Subcutaneous abdominal adipose tissue (tissue), 5 donors: Measurements from ENCODE around the gene TMOD1.

Experiments
- H3K27ac ChIP-seq: one replicate; pipeline ENCODE4 v1.7.0; 2013; ENCODE audit warnings: low read depth, mild to moderate bottlenecking, inconsistent platforms, low read length, moderate library complexity
- H3K27me3 ChIP-seq, 5 donors: one replicate each; pipeline ENCODE4 v1.7.0; 2013; ENCODE audit warnings: low read length in 5 of 5, inconsistent platforms in 1 of 5; ENCODE audit not compliant: control insufficient read depth in 5 of 5, insufficient read depth in 4 of 5
- H3K36me3 ChIP-seq, 5 donors: one replicate each; pipeline ENCODE4 v1.7.0; 2013; ENCODE audit warnings: low read length in 5 of 5; ENCODE audit not compliant: control insufficient read depth in 5 of 5, insufficient read depth in 5 of 5
- H3K4me1 ChIP-seq, 5 donors: one replicate each; pipeline ENCODE4 v1.7.0; 2013; ENCODE audit warnings: low read length in 5 of 5, mild to moderate bottlenecking in 3 of 5, moderate library complexity in 1 of 5; ENCODE audit not compliant: control insufficient read depth in 5 of 5, insufficient read depth in 5 of 5
- H3K4me3 ChIP-seq, 5 donors: one replicate each; pipeline ENCODE4 v1.7.0; 2013; ENCODE audit warnings: low read length in 5 of 5, low read depth in 1 of 5
- H3K9ac ChIP-seq, 5 donors: one replicate each; pipeline ENCODE4 v1.7.0; 2013; ENCODE audit warnings: low read length in 5 of 5, mild to moderate bottlenecking in 4 of 5, moderate library complexity in 3 of 5
- H3K9me3 ChIP-seq, 5 donors: one replicate each; pipeline ENCODE4 v1.7.0; 2013; ENCODE audit warnings: low read length in 5 of 5; ENCODE audit not compliant: control insufficient read depth in 5 of 5
- donor health status: healthy.
- donor health status: healthy.
- donor health status: healthy.
- donor health status: healthy.
- donor health status: healthy.

Gene TMOD1

DNA sequence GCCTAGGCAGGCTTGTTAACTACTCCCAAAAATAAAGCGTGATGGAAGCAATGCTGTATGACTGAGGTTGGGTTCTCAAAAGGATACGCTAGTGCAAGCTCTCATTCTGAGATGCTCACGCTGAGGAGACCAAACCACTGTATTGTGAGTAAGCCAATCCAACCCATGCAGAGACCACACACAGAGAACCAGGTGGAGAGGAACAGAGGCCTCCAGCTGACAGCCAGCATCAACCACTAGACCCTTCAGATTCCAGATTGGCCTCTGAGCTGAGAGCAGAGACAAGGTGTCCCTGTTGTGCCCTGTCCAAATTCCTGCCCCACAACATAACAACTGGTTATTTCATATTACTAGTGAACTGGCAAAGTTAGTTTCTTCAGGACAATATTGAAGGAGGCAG lies 127.2 kb downstream of the TMOD1 start:
- H3K27ac ChIP-seq: no peak overlapping the region
- no peaks in the 10 kb centered on the region for H3K9me3 ChIP-seq

DNA sequence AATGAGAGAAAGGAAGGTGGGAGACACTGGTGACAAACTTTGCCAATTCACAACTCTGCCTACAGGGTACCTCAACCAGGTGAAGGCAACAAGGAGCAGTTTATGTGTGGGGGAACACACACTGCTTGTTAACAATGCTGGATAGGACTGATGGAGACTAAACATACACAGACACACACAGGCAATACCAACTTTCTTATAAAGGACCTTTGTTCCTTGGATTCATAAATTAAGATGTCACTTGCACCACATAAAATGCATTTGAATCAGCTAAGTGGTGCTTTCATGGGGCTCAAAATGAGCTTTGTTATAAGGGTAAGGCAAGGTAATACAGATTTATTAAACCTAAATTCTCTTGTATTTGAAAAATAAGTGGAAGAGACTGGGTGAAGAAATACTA lies 127.7 kb downstream of the TMOD1 start:
- H3K36me3 ChIP-seq: peaks cover 8 to 15% (median 13%) of the 10 kb centered on the region in 5 donors
- no peak overlapping the region for H3K4me3 ChIP-seq
- no peak overlapping the region for H3K27ac ChIP-seq
- H3K9ac ChIP-seq: no peak overlapping the region
- H3K27me3 ChIP-seq: no peaks in the 10 kb centered on the region
- H3K9me3 ChIP-seq: no peaks in the 10 kb centered on the region
- H3K4me1 ChIP-seq: peaks cover 0 to 25% (median 18%) of the 10 kb centered on the region in 5 donors

More for the DNA sequence above, 127.2 kb downstream of the TMOD1 start:
- H3K4me1 ChIP-seq: peaks cover 0 to 23% (median 15%) of the 10 kb centered on the region in 5 donors
- H3K9ac ChIP-seq: no peak overlapping the region
- no peaks in the 10 kb centered on the region for H3K27me3 ChIP-seq
- no peak overlapping the region for H3K4me3 ChIP-seq
- peaks cover 13 to 19% (median 18%) of the 10 kb centered on the region in 5 donors for H3K36me3 ChIP-seq

DNA sequence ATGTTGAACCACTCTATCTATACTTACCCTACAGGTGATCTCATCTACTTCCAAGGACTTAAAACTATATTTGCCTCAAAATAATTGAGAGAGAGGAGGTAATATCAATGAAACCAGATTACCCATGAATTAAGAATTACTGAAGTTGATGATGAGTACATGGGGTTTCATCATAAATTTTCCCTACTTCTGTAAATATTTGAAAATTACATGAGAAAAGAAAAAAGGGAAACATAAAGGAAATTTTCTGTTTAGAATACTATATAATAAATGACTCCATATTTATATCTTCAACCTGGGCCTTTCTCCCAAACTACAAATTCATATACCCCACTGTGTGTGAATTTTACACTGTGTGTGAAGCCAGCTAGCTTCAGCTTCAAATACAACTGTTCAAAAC lies 129.1 kb downstream of the TMOD1 start:
- H3K9me3 ChIP-seq: no peaks in the 10 kb centered on the region
- no peak overlapping the region for H3K27ac ChIP-seq
- H3K9ac ChIP-seq: no peak overlapping the region
- H3K27me3 ChIP-seq: no peaks in the 10 kb centered on the region
- peaks cover under 1 to 3% (median 1%) of the 10 kb centered on the region in 5 donors for H3K36me3 ChIP-seq
- no peak overlapping the region for H3K4me3 ChIP-seq
- H3K4me1 ChIP-seq: peaks cover 0 to 38% (median 32%) of the 10 kb centered on the region in 5 donors

DNA sequence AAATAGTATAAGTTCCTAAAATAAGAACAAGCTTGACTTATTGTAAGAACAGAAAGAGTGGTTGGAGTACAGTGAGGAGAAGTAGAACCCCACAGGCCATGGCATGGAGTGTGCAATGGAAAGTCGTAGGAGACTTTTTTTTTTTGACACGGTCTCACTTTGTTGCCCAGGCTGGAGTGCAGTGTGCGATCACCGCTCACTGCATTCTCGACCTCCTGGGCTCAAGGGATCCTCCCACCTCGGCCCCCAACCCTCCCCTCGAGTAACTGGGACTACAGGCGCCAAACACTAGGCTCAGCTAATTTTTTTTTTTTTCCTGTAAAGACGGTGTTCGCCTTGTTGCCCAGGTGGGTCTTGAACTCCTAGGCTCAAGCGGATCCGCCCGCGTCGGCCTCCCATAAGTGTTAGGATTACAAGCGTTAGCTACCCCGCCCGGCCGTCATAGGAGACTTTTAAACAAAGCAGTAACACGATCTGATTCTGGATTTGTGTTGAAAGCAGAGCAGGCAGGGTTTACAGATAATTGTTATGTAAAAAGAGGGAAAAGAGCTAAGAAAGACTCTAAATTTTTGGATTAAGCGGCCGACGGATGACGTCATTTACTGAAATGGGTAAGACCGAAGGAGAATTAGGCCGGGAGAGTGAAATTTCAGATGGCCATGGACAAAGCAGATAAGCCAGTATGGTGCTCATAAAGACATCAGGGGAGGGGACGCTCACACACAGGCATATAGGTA lies 130.9 kb downstream of the TMOD1 start:
- H3K36me3 ChIP-seq: no peaks in the 10 kb centered on the region
- peaks cover 0 to 51% (median 42%) of the 10 kb centered on the region in 5 donors for H3K4me1 ChIP-seq
- peak overlapping the region; percentile 74 to 95 (median 90) for H3K4me3 ChIP-seq
- H3K27ac ChIP-seq: peak overlapping the region; percentile 100
- peak overlapping the region; percentile 86 to 99 (median 96) for H3K9ac ChIP-seq
- H3K9me3 ChIP-seq: no peaks in the 10 kb centered on the region
- no peaks in the 10 kb centered on the region for H3K27me3 ChIP-seq

DNA sequence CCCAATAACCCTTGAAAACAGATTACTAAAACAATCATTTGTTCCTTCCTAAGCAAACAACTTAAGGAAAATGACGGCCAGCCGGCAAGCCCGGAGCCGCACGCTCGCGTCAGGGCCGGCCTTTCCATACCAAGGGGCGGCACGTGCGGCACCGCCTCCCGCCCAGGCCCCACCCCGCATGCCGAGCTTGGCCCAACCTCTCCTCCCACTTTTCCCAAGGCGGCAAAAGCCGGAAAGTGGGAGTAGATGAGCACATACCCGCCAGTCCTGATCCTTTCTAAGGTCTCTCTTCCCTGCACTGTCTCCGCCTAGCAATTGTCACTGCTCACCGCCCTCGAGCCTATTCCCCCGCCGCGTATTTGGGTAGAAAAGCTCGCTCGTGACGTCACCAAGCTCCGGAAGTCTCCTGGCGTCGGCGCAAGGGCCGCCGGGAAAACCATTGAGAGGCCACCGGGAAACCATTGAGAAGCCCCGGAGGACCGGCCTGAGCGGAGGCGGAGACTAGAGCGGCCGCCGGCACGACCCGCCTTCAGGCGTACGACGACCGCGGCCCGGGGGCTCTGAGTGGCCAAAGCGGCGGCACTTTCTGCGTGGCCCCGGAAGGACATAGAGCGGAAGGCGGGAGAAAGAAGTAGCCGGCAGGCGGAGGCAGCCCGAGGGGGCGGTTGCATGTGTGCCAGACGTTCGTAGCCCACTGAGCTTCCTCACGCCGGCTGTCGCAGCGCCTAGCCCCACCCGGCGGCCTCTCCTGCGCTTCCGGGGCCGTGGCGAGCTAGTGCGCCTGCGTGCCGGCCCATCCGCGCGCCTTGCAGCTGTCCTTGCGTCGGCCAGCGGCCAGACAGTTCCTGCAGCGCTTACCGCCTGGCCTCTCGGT lies 131.8 kb downstream of the TMOD1 start, which contains the start of the genes NCBP1 and TSTD2:
Gene NCBP1 (plus strand): TSS at position 837 of the 874 bp plus-strand sequence. CDS start 61 bp downstream, outside the sequence.
Gene TSTD2 (minus strand): TSS at position 384 of the 874 bp plus-strand sequence. CDS start 5,806 bp downstream, outside the sequence.
- Histone ChIP-seq H3K9me3 (no peaks in the 10 kb centered on the region), H3K4me3 (peak within 1 kb of the TSS; percentile 76 to 97 (median 92)), H3K9ac (peak within 1 kb of the TSS; percentile 86 to 99 (median 96)), H3K27ac (peak within 1 kb of the TSS; percentile 100), H3K4me1 (peaks cover 0 to 48% (median 39%) of the 10 kb centered on the region in 5 donors), H3K27me3 (no peaks in the 10 kb centered on the region), H3K36me3 (no peaks in the 10 kb centered on the region)

DNA sequence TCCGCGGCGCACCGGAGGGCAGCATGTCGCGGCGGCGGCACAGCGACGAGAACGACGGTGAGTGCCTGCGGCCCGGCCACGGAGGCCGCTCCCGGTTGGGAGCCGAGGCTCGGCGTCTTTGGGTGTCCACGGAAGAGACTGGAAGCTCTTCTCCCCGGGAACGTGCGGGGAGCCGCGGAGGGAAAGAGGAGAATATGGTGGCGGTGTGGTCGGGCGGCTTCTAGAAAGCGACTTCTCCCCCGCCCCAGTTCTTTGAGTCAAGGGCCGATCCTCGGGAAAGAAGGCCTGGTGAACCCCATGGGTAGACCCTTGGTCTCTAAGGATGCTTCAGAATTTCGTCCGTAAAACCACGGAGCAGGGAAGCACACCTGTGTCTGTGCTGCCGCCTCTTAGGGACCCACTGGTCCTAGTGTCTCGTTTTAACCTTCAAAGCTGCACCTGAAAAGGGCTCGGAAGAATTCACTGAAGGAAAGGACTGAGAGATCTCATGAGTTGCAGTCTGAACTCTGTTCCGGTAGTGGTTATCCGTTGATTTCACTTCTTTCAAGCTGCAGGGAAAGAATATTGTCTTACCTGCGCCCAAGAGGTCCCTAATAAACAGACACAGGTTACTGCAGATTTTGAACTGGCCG lies 132.5 kb downstream of the TMOD1 start:
- peaks cover 0 to 51% (median 42%) of the 10 kb centered on the region in 5 donors for H3K4me1 ChIP-seq
- H3K27me3 ChIP-seq: no peaks in the 10 kb centered on the region

DNA sequence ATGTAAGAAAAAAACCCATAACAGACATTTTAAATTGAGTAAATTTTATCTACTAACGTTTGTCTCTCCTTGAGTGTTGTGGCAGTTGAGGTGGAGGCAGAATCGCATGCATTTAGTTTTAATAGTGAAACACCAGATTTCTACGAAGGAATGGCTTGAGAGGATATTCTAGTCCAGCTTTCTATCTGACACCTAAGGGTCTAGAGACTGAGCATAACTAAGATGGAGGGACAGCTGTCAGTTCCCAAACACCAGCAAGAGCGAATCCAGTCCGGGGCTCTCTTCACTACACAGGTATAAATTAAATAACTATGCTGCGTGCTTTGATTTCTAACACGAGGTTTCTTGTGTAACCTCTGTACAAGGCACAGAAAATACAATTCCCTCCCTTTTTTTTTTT lies 133.6 kb downstream of the TMOD1 start:
- Histone ChIP-seq H3K4me1 (peaks cover 0 to 54% (median 42%) of the 10 kb centered on the region in 5 donors), H3K9ac (peak overlapping the region in 1 of 5 donors; percentile 86), H3K36me3 (peaks cover 0 to 3% (median 0%) of the 10 kb centered on the region in 5 donors), H3K9me3 (no peaks in the 10 kb centered on the region), H3K27ac (no peak overlapping the region), H3K4me3 (peak overlapping the region in 2 of 5 donors; percentile 90 to 92), H3K27me3 (no peaks in the 10 kb centered on the region)

More for the DNA sequence above, 132.5 kb downstream of the TMOD1 start:
- peaks cover 0 to 2% (median 0%) of the 10 kb centered on the region in 5 donors for H3K36me3 ChIP-seq
- H3K9ac ChIP-seq: peak overlapping the region; percentile 86 to 99 (median 93)
- H3K9me3 ChIP-seq: no peaks in the 10 kb centered on the region
- peak overlapping the region; percentile 76 to 97 (median 92) for H3K4me3 ChIP-seq
- H3K27ac ChIP-seq: peak overlapping the region; percentile 100

DNA sequence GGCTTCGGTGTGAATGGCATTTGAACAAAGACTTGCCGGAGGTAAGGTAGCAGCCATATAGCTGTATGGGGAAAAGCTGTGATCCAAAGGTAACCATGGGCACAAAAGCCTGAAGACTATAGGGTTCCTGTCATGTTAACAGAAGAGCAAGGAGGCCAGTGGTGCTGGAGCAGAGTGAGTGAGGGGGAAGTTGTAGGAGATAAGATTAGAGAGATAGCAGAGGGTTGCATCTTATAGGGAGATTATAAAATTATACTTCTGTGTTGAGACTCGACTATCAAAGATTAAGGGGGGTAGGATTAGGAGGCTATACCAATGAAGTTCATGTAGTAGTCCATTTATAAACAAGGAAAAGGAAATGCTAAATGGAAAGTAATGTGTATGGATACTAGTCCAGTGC lies 135.4 kb downstream of the TMOD1 start:
- H3K4me1 ChIP-seq: peaks cover 0 to 46% (median 37%) of the 10 kb centered on the region in 5 donors
- peaks cover 0 to 14% (median 3%) of the 10 kb centered on the region in 5 donors for H3K36me3 ChIP-seq
- no peaks in the 10 kb centered on the region for H3K27me3 ChIP-seq
- peak overlapping the region in 1 of 5 donors; percentile 35 for H3K9ac ChIP-seq
- no peaks in the 10 kb centered on the region for H3K9me3 ChIP-seq
- no peak overlapping the region for H3K4me3 ChIP-seq
- no peak overlapping the region for H3K27ac ChIP-seq

DNA sequence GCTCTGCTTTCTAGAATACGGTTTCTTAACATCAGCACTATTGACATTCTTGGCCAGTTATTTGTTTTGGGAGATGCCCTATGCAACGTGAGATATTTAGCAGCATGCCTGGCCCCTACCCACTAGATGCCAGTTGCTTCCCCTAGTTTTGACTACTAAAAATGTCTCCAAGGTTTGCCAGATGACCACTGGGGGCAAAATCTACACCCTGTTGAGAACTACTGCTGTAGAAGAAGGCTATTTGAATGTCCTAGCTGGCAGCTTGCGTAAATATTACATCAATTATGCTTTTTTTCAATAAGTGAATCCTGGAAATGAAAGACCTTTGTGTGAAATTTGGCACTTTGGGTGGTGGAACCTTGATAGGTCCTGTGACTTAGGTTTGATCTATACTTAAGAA lies 137.2 kb downstream of the TMOD1 start:
- no peak overlapping the region for H3K4me3 ChIP-seq
- H3K36me3 ChIP-seq: peaks cover 7 to 31% (median 18%) of the 10 kb centered on the region in 5 donors
- no peak overlapping the region for H3K27ac ChIP-seq
- peak overlapping the region in 1 of 5 donors; percentile 19 for H3K9ac ChIP-seq
- no peaks in the 10 kb centered on the region for H3K9me3 ChIP-seq
- H3K4me1 ChIP-seq: peaks cover 0 to 42% (median 31%) of the 10 kb centered on the region in 5 donors
- no peaks in the 10 kb centered on the region for H3K27me3 ChIP-seq
